ENCODE measurements around the gene ANKRD40CL.
"Not testable (repeated sequence)": the region's sequence is repeated elsewhere in the genome, so short reads cannot be mapped to it uniquely, and the experiment has no call there.

ANKRD40CL gene, protein sequence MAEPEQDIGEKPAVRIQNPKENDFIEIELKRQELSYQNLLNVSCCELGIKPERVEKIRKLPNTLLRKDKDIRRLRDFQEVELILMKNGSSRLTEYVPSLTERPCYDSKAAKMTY
- total RNA-seq, result 0 to 0.12 (median 0.04) reads per million in 18 experiments

DNA sequence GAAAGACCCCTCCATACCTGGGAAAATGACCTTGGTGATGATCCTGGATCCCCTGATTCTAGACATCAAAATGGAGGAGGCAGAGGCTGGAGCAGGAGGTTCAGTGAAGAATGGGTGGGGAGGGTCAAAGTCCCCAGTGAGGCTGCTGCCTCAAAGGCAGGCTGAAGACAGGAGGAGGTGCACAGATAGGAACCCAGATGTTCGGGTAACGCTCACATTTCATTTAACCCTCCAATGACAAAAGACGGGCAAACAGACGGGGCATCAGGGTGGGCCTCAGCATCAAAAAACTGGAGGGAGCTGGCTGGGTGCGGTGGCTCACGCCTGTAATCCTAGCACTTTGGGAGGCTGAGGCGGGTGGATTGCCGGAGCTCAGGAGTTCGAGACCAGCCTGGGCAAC lies at the start of gene ANKRD40CL:
Gene ANKRD40CL, minus strand, starts transcription at position 73 of the 400 bp plus-strand sequence. CDS start 605 bp downstream, outside the sequence.
- no peak for DNase-seq

DNA sequence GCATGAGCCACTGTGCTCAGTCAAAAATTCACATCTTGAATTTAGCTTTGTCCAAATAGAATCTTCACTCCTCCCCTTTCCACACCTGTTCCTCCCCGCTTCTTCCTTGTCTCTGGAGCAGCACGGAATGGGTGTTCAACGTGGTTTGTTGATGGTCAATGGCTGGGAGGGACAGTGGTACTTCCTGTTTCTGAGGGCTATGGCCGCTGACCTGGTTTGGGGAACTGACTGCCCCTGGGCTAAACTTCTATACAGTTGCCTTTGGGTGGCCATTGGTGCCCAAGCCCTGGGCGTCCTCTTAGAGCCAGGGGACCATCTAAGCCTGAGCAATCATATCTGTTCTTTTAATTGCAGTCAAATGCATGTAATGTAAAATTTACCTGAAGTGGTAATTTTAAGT lies 49.0 kb upstream of the ANKRD40CL start:
- peak; percentile 48 to 54 for DNase-seq

DNA sequence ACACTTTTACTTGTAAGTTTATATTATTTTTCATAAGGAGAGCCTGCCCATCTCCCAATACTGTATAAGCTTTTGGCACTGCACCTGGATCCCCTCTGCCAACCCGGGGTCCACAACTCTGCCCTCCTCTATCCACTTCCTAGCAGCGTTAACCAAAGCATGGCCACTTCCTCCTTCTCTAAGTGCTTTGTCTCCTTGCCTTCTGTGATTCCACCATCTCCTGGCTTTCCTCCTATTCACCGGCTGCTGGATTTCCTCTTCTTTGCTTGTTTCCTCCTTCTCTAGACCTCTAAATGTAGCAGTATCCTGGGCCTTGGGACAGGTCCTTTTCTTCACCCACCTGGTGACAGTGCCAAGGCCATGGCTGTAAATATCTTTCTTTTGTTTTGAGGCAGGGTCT lies 48.1 kb upstream of the ANKRD40CL start:
- peak; percentile 31 to 32 for DNase-seq

DNA sequence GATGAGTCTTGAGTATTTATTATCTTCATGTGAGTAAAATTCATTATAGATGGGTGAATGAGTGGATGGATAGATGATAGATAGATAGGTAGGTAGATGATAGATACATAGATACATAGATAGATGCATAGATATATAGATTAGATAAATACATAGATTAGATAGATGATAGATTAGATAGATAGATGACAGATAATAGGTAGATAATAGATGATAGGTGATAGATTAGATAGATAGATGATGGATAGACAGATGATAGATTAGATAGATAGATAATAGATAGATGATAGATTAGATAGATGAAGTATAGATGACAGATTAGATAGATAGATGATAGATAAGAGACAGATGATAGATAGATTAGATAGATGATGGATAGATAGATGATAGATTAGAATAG lies 46.3 kb upstream of the ANKRD40CL start:
- no peak for DNase-seq

DNA sequence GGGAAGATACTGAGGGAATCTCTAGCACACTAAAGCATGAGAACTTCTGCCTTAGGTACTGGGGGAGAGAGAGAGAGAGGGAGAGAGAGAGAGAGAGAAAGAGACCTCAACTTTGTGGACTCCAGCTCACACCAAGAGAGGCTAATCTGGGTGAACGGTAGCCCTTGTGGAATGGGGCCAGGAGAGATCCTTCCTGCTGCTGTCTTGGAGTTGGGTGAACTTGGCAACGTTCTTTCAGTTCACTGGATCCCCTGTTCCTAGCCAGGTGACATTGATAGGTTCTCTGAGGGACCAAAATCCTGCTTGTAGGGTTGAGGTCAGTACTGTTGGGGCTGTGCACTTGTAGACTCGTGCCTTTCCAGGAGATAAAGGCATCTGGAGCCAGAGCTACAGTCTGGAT lies 41.6 kb upstream of the ANKRD40CL start:
- no peak for DNase-seq

DNA sequence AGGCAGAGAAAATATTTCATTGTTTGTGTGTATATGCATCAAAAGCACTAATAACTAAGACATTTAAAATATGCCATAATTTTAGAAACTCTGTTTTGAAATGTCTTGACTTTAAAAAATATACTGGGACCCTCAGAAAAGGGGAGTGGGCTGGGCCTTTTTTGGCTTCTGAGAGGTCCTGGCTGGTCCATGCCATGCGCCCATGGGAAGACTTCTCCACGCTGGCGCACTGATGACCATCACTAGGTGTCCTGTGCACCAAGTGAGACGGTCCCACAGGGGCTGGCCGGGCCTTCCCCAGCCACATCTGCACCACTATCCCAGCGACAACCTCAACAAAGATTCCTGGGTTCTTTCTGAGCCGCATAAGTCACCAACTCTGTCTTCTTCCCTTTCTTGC lies 41.1 kb upstream of the ANKRD40CL start:
- DNase-seq, result no peak

DNA sequence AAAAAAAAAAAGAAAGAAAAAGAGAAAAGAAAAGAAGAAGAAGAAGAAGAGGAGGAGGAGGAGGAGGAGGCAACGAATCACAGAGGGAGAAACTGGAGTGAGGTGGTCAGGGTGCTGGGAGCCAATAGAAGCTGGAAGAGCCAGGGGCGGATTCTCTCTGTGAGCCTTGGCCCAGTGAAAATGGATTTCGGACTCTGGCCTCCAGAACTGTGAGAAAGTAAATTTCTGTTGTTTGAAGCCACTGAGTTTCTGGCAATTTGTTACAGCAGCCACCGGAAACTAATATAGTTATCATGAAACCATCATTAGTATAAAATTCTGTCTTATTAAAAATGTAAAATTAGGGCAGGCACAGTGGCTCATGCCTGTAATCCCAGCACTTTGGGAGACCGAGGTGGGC lies 40.4 kb upstream of the ANKRD40CL start:
- DNase-seq, result no peak

DNA sequence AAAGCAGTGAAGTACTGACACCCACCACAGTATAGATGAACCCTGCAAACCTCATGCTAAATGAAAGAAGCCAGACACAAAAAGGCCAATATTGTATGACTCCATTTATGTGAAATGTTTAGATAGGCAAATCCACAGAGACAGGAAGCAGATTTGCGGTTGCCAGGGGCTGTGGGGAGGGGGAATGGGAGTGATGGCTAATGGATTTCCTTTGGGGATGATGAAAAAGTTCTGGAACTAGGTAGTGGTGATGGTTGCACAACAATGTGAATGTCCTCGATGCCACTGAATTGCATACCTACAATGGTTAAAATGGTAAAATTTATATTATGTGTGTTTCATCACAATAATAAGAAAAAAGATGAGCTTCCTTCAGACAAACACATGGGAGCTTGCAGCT lies 39.7 kb upstream of the ANKRD40CL start:
- no peak for DNase-seq

DNA sequence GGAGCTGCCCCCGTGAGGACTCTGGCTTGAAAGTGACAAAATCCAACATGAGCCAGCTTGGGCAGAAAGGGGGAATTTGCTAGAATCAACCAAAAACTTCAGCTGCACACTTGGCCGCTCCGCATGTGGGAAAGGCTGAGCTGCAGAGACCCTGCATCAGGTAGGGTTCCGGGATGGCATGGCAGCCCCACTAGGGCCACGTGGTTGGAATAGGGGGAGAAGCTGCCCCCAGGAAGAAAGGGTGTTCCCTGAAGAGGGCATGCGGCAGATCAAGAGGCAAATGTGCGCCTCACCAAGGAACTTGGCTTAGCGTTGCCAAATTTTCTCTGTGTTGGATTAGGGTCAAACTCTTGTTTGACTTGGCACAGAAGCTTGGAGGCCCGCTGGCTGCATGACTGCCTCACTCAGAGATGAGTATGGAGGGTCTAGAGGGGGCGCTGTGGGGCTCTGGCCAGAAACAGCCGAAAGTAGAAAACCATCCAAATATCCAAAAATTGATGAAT lies 38.9 kb upstream of the ANKRD40CL start:
- DNase-seq, result no peak

DNA sequence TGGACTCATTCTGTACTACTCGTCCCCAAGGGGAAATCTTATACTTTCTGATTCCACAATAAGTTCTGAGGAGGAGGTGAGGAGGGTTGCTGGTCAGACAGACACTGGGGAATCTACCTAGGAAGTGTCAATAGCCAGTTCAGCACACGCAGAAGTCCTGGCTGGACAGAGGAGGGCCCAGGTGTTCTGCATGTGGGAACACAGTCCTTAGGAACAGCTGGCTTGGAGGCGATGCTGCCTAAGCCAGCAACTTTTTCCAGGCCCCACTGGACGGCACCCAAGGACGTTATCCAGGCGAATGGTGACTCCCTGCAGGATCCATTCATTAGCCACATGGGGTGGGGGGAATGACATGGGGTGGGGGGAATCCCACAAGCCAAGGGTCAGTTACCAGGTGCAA lies 38.2 kb upstream of the ANKRD40CL start:
- DNase-seq, result no peak

DNA sequence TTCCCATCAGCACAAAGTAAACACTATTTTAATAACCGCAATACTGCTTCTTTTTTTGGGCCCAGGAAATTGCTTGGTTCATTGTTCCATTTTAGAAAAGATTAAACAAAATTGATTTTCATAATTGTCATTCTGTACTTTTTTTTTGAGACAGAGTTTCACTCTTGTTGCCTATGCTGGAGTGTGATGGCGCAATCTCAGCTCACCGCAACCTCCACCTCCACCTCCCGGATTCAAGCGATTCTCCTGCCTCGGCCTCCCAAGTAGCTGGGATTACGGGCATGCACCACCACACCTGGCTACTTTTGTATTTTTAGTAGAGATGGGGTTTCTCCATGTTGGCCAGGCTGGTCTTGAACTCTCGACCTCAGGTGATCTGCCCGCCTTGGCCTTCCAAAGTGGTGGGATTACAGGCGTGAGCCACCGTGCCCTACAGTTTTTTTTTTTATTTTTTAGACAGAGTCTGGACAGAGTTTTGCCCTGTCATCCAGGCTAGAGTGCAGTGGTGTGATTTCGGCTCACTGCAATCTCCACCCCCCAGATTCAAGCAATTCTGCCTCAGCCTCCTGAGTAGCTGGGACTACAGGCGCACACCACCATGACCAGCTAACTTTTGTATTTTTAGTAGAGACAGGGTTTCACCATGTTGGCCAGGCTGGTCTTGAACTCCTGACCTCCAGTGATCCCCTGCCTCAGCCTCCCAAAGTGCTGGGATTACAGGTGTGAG lies 37.6 kb upstream of the ANKRD40CL start:
- not testable (repeated sequence) for DNase-seq

DNA sequence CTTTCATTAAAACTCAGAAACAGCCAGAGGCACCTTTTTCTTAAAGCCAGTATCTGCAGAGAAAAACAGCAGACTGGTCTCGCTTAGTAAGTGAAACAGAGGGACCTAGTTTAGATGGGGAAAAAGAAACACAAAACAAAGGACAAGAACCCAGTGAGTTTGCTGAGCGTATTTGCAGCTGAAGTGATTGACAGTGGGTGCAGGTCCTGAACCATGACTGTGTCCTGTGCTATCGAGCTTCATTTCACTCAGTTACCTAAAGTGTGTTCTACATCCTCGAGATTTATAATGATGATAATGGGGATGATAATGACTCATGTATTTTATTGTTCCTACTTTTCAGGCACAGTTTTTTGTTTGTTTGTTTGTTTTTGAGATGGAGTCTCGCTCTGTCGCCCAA lies 36.4 kb upstream of the ANKRD40CL start:
- DNase-seq, result no peak

DNA sequence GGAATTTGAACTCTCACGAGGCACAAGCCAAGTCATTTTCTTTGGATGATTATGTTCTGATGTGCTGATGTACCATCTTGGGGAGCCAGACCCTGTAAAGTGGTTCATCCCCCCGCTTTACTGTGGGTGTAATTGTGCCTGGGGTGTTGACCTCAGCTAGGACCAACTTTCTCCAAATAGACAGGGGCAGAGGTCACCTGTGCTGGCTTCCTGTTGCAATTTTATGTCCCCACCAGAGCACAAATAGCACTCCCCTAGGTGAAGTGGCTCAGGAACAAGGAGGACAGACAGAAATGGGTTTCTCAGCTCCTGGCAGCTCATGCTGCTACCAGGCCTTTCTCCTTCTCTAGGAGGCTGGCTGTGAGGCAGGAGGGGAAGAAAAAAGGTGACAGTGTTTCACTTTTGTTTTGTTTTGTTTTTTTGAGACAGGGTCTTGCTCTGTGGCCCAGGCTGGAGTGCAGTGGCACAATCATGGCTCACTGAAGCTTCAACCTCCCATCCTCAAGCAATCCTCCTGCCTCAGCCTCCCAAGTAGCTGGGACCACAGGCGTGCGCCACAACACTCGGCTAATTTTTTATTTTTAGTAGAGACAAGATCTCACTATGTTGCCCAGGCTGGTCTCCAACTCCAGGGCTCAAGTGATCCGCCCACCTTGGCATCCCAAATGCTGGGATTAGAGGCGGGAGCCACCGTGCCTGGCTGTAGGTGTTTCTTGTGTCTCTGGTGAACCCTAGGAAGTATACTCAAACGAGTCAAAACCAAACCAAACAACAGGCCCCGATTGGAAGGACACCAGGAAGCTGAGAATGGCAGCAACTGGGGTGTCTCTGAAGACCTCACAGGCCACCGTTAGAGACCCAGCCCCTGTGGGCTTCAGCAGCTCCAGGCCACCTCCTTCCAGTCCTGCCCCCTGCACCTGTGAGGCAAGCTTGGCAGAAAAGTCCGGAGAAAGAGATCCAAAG lies 35.6 kb upstream of the ANKRD40CL start:
- no peak for DNase-seq

DNA sequence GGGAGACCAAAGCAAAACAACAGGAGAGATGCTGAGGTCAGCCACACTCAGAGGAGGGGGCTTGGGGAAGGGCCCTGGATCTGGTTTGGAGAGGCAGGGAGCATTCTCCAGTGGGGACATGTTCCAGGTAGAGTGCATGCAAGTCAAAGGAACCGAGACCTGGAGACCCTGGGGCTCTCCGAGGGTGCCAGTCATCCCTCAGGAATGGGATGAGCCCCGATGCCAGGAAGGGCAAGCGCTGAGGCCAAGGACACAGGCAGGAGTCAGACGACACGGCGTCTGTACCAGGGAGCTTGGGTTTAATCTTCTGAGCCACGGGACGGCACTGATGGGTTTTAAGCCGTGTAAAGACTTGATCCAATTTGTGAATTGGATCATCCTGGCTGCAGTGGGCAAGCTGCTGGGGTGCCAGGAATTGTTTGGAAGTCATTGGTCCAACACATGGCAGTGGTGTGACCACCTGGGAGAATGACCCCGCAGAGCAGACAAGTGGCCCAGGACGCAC lies 32.9 kb upstream of the ANKRD40CL start:
- no peak for DNase-seq

DNA sequence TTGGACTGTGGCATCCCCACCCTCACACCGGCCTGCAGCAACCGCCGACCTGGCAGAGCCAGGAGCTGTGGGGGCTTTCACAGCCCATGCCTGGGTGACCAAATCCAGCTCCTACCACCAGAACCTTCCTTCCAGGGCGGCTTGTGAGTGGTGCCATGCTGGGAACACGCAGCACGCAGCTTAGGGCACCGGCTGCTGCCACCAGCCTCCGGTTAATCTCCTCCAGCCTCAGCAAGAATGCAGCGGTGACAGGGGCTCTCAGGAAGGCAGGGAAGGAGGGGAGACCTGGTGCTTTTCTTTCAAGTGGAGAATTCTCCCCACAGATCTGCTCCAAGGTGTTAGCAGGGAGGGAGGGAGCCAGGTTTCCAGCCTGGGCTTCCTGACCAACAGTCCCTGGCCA lies 32.3 kb upstream of the ANKRD40CL start:
- no peak for DNase-seq

DNA sequence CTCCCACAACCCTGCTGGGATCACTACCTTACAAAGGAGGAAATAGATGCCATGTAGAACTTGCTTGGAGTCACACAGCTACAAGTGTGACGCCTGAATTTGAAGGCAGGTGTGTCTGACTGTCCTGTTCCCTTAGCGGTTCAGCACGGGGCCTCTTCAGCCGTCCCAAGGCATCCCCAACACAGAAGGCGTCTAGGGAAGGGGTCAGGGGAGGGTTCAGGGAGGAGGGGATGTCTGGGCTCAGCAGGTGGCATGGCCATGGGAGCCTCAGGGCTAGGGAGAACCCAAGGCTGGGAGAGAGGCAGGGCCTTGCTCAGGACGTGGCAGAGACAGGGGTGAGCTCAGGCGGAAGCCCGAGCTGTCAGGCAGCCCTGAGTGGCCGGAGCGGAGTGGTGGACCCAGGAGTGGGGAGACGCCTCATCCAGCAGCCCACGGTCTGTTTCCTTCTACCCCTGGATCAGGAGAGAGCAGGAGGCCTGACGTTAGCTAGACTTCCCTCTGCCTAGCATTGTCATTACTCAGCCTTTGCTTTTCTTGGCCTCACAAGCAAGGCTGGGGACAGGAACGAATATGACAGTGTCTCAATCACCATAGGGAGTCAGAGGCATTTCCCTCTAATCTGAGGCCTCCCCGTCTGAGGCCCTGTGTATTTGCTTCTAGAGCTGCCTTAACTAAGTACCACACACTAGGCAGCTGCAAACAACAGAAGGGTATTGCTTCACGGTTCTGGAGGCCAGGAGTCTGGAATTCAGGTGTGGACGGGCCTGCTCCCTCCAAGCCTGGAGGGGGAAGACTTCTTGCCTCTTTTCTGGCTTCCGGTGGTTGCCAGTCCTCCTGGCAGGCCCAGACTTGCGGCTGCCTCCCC lies 31.3 kb upstream of the ANKRD40CL start:
- DNase-seq, result peak; percentile 59 to 74

DNA sequence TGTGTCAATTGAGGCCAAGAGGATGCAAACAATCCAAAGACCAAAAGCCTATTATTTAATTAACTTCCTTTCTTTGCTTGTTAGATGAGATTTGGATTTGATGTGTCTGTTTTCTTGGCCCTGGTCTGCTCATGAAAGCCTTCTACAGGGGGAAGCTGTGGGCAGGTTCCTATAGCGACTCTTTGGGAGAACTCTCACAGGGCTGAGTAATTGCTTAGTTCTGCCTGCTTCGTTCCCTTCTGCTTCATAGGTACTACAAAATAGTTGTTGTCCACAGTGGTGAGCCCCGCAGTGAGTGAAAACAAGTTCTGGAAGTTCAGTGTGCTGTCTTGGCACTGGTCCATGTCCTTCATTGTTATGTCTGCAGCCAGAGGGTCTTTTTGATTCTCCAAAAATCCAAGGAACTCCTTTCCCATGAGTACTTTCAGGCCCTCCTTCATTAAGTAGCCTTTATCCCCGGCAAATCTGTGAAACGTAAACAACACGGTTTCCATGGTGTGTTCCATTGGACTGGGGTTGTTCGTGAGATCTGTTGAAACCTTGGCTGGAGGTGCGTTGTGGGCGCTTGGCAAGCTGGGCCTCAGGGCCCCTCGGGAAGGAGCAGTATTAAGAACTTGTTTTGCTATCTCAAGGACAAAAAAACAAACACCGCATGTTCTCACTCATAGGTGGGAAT lies 30.0 kb upstream of the ANKRD40CL start:
- DNase-seq, result peak; percentile 49 to 69

DNA sequence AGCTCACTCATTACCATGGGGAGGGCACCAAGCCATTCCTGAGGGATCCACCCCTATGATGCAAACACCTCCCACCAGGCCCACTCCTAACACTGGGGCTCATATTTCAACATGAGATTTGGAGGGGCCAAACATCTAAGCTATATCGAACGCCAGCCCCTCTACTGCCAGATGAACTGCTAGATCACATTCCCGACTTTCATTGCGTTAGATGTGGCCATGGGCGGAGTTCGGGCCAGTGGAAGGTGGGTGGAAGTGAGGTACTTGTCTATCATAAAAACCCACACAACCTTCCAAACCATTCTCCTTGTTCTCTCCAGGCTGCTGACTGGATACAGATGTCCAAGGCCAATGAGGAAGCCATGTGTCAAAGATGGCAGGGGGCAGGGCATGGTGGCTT lies 27.0 kb upstream of the ANKRD40CL start:
- no peak for DNase-seq

DNA sequence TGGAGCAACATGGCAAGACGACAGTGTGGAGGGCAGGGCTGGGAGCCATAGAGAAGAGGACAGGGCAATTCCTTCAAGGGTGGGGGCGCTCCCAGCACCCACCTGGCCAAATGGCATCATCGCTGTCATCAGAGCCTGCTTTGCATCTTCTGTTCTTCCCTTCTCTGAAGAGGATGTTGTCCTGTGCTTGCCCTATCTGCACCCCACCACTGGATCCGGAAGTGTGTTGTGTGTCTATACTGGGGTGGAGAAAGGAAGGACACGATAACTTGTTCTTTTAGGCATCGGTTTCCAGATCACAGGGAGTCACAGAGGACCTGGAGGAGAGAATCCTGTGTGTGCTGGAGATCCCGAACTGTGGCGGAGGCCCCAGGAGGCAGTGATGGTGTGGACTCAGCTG lies 25.7 kb upstream of the ANKRD40CL start:
- DNase-seq, result peak in 1 of 2 donors; percentile 25

DNA sequence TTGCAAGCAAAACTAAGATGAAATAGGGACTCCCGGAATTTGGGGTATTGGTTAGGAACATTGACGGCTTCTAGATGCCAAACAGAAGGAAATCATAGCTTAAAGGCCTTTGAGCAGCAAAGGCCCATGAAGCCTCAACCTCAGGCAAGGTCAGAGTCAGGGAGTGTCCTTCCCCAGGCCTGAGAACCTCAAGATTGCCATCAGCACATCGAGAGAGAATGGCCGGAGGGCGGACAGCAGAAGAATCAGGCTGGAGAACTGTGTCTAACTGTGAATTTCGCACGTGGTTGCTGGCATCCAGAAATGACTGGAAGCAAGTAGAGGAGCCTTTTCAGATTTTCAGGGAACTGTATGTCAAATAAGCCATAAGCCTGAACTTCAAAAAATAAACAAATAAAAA lies 24.8 kb upstream of the ANKRD40CL start:
- DNase-seq, result no peak

DNA sequence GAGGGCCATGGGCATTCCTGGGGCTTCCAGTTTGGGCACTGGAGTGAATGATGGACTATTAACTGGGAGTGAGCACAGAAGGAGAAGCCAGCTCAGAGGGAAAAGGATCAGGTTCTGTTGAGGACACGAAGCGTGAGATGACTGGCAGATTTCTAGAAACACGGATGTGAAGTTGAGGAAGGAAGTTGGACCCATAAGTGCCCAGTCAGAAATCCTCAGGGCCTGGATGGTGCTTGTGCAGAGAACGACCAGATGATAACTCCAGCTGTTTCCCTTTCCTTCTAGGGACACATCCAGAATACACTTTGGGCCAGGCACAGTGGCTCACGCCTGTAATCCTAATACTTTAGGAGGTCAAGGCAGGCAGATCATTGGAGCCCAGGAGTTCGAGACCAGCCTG lies 23.3 kb upstream of the ANKRD40CL start:
- DNase-seq, result peak in 1 of 2 donors; percentile 70
